HG03565 (cell line): Measurements from ENCODE around the gene BRD9.

Source experiments
- ATAC-seq: cut with Tn5 transposase; IDR thresholded peaks from one replicate; pipeline ENCODE4 v1.9.1; 2021; ENCODE audit warnings: mild to moderate bottlenecking, moderate library complexity; ENCODE audit not compliant: unreplicated experiment

Gene BRD9

GRCh38 chr5:905139-905642, 12.6 kb upstream of the BRD9 start:
- ATAC-seq = no peak

GRCh38 chr5:903756-904096, 11.1 kb upstream of the BRD9 start:
- ATAC-seq = no peak

DNA sequence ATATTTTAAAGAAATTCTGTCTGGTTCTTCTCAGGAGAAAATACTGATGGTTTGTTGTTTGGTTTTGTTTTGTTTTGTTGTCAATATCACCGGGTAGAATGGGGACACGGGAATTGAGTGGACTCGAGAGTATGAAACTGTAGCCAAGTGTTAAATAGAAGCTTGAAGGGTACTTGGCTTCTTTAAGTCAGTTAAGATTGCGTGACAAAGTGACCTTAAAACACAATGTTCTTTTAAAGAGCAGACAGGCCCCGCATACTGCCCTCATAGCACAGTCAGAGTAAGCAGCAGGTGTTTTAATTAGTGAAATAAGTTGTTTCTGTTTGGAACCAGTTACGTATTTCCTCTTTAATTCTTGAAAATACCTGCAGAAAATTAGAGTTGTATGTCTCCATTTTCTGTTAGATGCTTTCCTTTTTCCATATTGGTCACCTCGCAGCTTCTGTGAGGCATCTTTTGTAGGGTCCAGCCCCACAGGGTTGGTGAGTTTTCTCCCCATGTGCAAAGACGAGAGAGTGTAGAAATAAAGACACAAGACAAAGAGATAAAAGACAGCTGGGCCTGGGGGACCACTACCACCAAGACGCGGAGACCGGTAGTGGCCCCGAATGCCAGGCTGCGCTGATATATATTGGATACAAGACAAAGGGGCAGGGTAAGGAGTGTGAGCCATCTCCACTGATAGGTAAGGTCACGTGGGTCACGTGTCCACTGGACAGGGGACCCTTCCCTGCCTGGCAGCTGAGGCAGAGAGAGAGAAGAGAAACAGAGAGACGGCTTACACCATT, 9.7 kb upstream of the BRD9 start:
- ATAC-seq = no peak

GRCh38 chr5:900781-901180, 8.2 kb upstream of the BRD9 start:
- ATAC-seq = no peak

DNA sequence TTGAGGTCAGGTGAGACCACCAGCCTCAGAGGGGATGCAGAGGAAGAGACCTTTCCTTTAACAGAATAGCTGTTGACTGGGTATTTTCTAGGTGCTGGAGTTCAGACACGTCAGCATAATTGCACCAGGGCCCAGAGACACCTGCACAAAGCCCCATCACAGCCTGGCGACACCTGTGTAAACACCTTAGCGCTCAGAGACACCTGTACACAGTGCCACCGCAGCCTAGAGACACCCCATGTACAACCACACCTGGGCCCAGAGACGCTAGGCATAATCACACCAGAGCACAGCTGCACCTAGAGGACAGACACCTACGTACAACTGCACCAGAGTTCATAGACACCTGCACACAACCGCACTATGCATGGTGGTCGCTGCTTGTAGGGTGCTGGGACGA, 1.1 kb upstream of the BRD9 start:
- ATAC-seq = no peak

GRCh38 chr5:893137-893506, 521 bp upstream of the BRD9 start:
- no peak for ATAC-seq

DNA sequence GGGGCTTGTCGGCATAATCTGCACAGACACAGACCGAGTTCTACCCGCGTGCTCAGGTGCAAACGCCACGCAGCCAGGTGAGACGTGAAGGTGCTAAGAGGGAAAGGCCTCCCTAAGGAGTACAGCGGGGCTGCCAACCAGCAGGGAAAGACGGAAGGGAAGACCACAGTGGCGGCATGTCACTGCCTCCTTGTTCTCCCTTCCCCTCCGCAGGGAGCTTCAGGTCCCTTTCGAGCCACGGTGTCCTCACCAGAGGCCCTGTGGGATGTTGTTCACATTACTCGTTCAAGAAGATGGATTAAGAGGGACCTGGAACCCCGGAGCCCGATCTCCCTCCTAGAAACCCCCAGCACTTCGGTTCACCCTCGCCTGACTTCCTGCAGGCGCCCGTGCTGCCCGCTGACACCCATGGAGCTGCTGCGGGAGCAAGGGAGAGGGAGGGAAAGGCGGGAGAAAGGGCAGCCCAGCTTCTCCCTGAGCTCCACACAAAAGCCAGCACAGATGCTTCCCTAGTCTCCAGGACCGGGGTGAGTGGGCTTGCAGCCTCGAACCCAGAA, 686 bp downstream of the BRD9 start:
- ATAC-seq = no peak

GRCh38 chr5:891117-891836, 1.3 kb downstream of the BRD9 start:
- no peak for ATAC-seq

GRCh38 chr5:889075-889710, 3.4 kb downstream of the BRD9 start:
- no peak for ATAC-seq

DNA sequence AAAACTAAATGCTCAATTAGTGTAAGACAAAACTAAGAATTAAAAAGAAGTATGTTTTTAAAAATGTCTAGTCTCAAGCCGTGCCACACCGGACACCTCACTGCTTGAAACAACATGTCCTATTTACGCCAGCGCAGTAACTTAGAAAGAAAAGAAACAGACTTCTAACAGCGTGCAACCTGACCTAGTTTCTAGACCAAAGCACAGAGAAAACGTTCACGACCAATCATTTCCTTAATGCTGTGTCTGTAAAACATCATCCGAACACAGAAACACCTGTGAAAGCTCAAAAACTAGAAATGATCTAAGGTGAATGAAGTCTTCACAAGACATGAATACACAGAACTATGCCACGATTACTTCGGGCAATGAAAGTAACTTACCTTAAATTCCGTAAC, 4.0 kb downstream of the BRD9 start:
- ATAC-seq = no peak

DNA sequence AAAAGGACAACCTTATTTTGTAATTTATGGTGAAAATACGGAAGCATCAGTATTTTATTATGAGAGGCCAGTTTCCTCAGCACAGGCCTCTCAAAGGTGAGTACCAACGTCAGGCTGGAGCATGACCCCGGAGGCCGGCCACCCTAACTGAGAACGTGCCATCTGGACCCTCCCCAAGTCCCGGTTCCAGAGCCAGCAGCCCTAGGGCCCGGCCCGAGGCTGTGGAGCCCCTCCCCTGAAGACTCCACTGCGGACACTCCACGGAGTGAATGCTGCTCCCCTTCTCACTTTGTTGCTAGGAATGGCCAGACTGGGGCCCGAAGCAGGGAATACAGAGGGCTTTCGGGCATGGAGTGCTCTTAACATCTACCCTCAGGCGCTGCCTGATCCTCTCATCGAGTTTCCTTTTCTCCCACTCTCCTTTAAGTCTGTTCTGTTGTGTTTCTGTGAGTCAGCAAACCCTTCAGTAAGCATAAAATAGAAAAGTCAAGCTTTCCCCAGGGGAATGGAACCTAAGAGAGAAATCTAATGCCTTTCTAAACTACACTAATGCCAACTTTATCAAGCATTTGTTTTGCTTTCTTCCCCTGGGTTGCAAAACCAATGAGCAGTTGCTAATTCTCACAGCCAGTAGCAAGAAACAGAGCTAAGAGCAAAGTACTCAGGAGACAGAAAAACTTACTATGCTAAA, 4.5 kb downstream of the BRD9 start:
- ATAC-seq = no peak

DNA sequence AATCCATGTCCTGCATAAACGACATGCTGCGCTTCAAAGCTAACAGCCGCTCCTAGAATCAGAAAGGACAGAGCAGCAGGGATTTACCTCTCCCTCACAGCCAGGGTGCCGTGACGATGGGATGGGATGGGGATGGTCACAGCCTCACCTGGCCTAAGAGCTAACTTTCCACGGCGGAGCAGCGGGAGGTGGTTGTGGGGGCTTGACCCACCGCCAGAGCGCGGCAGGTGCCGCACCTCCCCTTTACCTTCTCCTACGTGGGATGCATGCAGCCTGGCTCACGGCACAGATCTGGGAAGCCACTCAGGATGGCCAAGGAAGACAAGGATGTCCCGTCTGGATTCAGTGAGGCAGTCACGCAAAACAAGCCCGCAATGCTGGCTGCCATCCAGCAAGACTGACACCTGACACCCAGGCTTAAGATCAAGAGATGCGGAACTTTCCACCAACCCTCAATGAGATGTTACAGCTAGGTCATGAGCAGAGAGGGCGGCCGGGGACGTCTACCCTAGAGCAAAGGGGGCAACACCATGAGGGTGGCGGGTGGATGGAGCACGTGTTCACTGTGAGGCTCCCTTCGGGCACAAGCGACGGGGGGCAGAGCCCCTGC, 5.8 kb downstream of the BRD9 start:
- ATAC-seq = no peak

DNA sequence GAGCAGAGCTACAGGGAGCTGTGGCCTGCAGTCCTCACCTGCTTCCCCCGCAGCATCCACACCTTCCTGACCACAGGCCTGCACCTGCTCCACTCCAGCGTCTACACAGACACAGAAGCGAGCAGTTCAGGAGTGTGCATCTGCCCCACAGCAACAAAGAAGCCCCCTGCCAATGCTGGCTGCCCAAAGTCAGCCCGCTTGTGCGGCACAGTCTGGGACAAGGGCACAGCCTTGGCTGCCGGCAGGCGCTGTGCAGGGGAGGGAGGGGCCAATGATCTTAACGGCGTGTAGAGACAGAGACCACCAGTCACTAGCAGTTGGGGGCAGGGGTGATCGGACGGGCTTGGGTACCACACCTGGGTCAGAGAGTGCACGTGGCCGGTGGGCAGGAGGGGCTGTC, 6.6 kb downstream of the BRD9 start:
- ATAC-seq = no peak

DNA sequence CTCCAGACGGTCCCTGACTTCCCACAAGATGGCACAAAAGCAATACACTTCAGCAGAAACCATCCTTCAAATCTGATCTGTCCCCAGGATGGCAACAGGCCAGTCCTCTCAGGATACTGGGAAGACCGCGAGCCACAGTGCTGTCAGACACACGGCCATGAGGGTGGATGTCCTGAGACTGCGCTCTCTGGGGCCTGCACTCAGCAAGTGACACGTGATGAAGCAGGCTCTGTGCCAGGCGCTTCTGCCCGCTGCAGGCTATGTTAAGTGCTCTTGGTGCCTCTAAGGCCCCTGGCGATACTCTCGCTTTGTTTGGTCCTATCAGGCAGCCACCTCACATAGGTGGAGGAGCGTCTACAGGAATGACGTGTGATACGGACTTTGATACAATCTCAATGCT, 7.1 kb downstream of the BRD9 start:
- ATAC-seq = no peak

- no peak for ATAC-seq
Observed at GRCh38 chr5:885127-885442, 7.5 kb downstream of the BRD9 start.

DNA sequence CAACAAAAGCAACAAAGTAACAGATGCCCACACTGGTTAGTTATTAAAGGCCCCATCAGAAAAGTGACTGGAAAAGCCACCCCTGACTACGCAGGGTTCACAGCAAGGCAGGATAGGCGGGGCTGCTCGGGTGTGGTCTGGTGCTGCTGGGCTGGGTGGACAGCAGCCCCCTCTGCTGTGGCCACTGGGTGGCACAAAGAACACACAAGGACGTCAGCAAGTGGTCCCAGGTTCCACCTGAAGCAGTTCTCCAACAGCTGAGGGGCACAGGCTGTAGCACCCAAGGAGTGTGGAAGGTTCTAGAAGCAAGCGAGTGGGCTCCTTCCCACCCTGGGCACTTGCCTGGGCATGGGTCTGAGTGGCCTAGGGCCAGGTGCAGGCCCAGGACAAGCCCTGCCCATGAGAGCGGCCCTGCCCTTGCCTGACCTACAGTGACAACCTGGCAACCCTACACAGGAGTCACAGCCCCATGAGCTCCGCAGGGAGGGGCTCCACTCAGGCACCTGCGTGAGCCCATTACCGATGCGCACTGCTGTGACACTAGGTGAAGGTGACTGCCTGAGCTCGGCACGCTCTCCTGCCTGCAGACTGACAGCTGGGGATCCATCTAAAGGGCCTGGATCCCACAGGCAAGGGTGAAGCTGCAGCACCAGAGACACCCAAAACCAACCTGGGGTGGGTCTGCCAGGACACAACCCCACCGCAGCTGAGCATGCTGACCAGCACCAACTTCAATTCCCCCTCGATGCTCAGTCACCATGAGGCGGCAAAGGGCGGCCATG, 8.1 kb downstream of the BRD9 start:
- no peak for ATAC-seq

GRCh38 chr5:883475-884181, 9.0 kb downstream of the BRD9 start:
- ATAC-seq = no peak

DNA sequence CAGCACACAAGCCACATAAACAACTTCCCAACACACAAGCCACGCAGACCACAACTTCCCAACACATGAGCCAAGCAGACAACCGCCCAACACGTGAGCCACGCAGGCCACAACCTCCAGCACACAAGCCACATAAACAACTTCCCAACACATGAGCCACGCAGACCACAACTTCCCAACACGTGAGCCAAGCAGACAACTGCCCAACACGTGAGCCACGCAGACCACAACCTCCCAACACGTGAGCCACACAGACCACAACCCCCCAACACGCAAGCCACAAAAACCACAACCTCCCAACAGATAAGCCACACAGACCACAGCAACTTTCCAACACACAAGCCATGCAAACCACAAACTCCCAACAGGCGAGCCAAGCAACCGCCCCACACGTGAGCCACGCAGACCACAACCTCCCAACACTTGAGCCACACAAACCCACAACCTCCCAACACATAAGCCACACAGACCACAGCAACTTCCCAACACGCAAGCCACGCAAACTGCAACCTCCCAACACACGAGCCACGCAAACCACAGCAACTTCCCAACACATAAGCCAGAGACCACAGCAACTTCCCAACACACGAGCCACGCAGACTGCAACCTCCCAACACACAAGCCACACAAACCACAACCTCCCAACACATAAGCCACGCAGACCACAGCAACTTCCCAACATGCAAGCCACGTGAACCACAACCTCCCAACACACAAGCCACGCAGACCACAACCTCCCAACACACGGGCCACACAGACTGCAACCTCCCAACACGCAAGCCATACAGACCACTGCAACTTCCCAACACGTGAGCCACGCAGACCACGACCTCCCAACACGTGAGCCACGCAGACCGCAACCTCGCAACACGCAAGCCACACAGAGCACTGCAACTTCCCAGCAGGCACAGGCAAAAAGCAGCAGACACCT, 10.1 kb downstream of the BRD9 start:
- ATAC-seq = no peak
